Measurements from ENCODE around the gene ADCY3.

The ADCY3 gene

GRCh38 chr2:24787532-24787931, 132.5 kb downstream of the ADCY3 start:
- H3K9me3 Mint-ChIP-seq: no peaks in the 10 kb centered on the region
- peaks cover 8% of the 10 kb centered on the region for H3K36me3 Mint-ChIP-seq
- H3K27me3 Mint-ChIP-seq: no peaks in the 10 kb centered on the region
- no peak overlapping the region for H3K4me3 Mint-ChIP-seq
- peaks cover 4% of the 10 kb centered on the region for H3K4me1 Mint-ChIP-seq
- H3K27ac Mint-ChIP-seq: peak overlapping the region; percentile 20

DNA sequence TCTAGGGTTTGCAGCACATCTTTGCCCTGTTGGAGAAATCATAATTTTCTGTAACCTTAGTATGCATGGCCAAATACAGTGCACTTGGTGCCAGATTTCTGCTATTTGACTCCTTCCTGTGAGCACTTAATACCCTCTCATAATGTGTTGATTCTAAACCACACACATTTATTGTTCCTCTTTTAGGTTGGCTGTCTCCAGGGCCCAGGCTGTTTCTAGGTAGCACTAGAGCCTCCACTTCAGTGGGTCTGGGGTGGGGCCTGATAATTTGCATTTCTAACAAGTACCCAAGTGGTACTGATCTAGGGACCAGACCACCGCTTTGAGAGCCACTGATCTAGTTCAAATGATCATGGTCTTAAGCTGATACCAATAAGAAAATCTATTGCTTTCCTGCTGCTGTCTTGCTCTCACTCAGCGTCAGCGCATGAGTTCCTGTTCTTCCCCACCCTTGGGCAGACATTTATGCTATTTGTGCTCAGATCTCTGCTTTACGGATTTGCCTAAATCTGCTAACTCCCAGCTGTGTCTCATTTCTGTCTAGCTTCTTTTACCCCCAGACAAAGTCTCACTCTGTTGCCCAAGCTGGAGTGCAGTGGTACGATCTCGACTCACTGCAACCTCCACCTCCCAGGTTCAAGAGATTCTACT, 134.2 kb downstream of the ADCY3 start:
- Mint-ChIP-seq H3K4me3 (no peak overlapping the region), H3K36me3 (peaks cover 8% of the 10 kb centered on the region), H3K27me3 (peaks cover 2% of the 10 kb centered on the region), H3K27ac (no peak overlapping the region), H3K9me3 (no peaks in the 10 kb centered on the region), H3K4me1 (no peaks in the 10 kb centered on the region)

DNA sequence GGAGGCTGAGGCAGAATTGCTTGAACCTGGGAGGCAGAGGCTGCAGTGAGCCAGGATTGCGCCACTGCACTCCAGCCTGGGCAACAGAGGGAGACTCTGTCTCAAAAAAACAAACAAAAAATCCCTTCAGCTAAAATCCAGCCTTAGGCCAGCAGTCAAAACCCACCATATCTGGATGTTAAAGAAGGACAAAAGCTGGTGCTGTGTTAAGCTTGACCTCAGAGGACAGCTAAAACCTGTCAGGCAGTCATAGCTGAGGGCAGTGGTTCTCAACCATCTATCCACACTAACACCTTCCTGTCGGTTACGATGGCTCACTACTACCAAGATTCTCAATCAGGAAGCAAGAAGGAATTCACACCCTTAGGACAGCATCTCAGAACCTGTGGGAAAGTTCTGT, 136.4 kb downstream of the ADCY3 start:
- no peaks in the 10 kb centered on the region for H3K9me3 Mint-ChIP-seq

DNA sequence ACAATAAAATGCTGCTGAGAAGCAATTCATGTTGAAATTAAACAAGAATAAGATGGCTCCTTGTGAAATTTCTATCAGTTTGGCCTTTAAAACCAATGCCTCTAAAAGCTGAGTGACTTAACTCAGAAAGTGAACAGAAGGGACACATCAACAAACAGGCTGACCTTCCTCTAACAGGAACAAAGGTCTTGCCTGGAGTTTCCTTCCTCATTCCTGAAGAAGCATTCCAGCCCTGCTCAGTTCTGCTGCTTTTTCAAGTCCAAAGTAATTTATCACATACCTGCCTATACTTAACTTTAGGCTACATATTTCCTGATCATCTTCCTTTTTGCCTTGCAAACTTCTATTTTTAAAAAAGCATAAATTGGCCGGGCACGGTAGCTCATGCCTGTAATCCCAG, 140.9 kb downstream of the ADCY3 start:
- Mint-ChIP-seq H3K36me3 (peaks cover 2% of the 10 kb centered on the region), H3K4me1 (no peaks in the 10 kb centered on the region), H3K9me3 (no peaks in the 10 kb centered on the region), H3K27me3 (peaks cover 3% of the 10 kb centered on the region), H3K4me3 (no peak overlapping the region), H3K27ac (no peak overlapping the region)

More for the DNA sequence above, 136.4 kb downstream of the ADCY3 start:
- peaks cover 3% of the 10 kb centered on the region for H3K27me3 Mint-ChIP-seq
- no peaks in the 10 kb centered on the region for H3K4me1 Mint-ChIP-seq
- H3K27ac Mint-ChIP-seq: no peak overlapping the region
- H3K36me3 Mint-ChIP-seq: peaks cover 2% of the 10 kb centered on the region
- no peak overlapping the region for H3K4me3 Mint-ChIP-seq

DNA sequence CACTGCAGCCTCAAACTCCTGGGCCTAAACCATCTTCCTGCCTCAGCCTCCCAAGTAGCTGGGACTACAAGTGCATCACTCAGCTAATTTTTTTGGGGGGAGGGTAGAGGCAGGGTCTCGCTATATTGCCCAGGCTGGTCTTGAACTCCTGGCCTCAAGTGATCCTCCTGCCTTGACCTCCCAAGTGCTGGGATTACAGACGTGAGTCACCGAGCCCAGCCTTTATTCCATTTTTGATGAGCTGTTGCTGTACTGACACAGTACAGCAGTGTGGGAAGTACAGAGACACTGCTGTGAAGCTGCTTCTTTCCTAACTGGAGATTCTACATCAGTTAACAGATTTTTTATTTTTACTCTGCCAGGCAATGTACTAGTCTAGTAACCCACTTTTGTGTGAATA, 145.7 kb downstream of the ADCY3 start:
- no peak overlapping the region for H3K4me3 Mint-ChIP-seq
- no peaks in the 10 kb centered on the region for H3K27me3 Mint-ChIP-seq

DNA sequence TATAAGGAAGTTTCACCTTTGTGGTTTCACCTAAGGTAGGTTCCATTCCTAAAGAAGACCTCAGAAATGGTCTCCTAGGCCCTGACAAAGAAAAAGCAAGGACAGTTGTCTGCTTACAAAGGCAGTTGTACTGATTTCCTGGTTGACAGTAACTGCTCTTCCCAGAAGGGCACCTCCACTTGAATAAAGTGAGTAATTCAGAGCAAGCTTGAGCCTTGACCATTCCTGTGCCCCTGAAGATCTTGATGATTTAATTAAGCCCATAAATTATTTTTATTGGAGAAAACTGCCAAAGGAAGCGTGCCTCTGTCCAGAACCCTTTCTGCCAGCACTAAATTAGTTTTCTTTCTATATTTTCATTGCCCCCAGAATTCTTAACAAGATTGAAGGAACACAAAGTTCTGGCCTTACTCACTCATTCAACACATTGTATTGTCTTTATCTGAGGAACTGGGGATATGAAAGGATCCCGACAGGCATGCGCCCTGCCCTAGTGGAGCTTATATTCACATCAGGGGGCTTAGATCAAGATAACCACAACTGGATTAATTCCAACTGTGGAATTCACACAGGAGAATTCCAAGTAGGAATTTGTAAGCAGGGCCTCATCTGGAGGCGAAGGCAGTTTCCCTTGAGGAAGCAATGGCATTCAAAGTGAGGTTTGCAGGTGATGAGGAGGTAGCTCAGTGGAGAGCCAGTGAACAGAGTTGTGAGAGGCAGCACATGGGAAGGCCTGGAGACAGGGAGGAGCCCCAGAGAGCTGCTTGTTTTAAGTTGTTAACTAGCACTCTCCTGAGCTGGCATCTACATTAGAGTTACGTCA, 148.1 kb downstream of the ADCY3 start:
- Mint-ChIP-seq H3K4me1 (no peaks in the 10 kb centered on the region), H3K36me3 (no peaks in the 10 kb centered on the region), H3K4me3 (no peak overlapping the region), H3K9me3 (no peaks in the 10 kb centered on the region), H3K27ac (no peak overlapping the region), H3K27me3 (no peaks in the 10 kb centered on the region)

More for the DNA sequence above, 145.7 kb downstream of the ADCY3 start:
- no peak overlapping the region for H3K27ac Mint-ChIP-seq
- H3K36me3 Mint-ChIP-seq: no peaks in the 10 kb centered on the region
- no peaks in the 10 kb centered on the region for H3K9me3 Mint-ChIP-seq
- H3K4me1 Mint-ChIP-seq: no peaks in the 10 kb centered on the region

- Mint-ChIP-seq H3K27me3 (no peaks in the 10 kb centered on the region), H3K27ac (peak overlapping the region; percentile 19), H3K9me3 (no peaks in the 10 kb centered on the region), H3K4me3 (no peak overlapping the region), H3K36me3 (peaks cover 4% of the 10 kb centered on the region), H3K4me1 (peaks cover 4% of the 10 kb centered on the region)
Measured at GRCh38 chr2:24771061-24771460, 149.0 kb downstream of the ADCY3 start.

Data from activated naive CD4-positive, alpha-beta T cell treated with anti-CD3 and anti-CD28 coated beads, Interleukin-2, amount 50 U/mL, for 24 hours (primary cell).